HCT116 (cell line): ENCODE measurements around the gene IGF2BP3. TPM values are rescaled to one million over a fixed set of nuclear protein-coding genes. Genes with fewer than 3 reads are reported as not detected.

Source experiments
- ATAC-seq: fragments of 200-7000 bp; cut with Tn5 transposase; 2 replicates; pipeline ENCODE4 v1.9.1; 2020; ENCODE audit warnings: mild to moderate bottlenecking, moderate library complexity
- BruUV-seq: library from RNA; stranded (reverse); fragments of 400-500 nt; replicated peaks from 2 replicates; lab custom pipeline; 2021; lab: Mats Ljungman, UMichigan
- CTCF ChIA-PET: fragments of 300-600 bp; sonication (Branson Sonifier 250); formaldehyde crosslinking; loops from one replicate; lab custom pipeline; 2021; ENCODE audit warnings: antibody characterized with exemption; lab: Charles Lee
- POLR2A ChIA-PET: fragments of 300-600, 350-600 bp; sonication (Branson Sonifier 250); formaldehyde crosslinking; loops from one replicate; lab custom pipeline; 2021; ENCODE audit warnings: antibody characterized with exemption; lab: Charles Lee
- RAD21 ChIA-PET, 2 experiments: fragments of 300-600 bp; sonication (Branson Sonifier 250); formaldehyde crosslinking; loops; one replicate each; lab custom pipeline; 2023; ENCODE audit warnings: low total read pairs in 2 of 2; ENCODE audit not compliant: uncharacterized antibody in 2 of 2, unreplicated experiment in 2 of 2, low non-redundant PET in 1 of 2; lab: Charles Lee
- DNase-seq: peaks from one replicate; pipeline ENCODE4 v3.0.0-alpha.2; 2010; ENCODE audit warnings: low read depth, low spot score
- H2AFZ ChIP-seq: fragments of 200-600 bp; shearing (Covaris generic), sonication (generic); 2 replicates; pipeline ENCODE4 v1.6.1; 2017; ENCODE audit warnings: low read depth, mixed run types, mixed read lengths, antibody characterized with exemption, low read length; ENCODE audit not compliant: poor library complexity, severe bottlenecking
- H3K27ac ChIP-seq: 2 replicates; pipeline ENCODE4 v1.5.1; 2012; ENCODE audit warnings: low read depth, low read length
- H3K27me3 ChIP-seq: fragments of 200-600 bp; sonication (generic); 2 replicates; pipeline ENCODE4 v1.6.1; 2016; ENCODE audit warnings: mixed run types, low read length, mixed read lengths; ENCODE audit not compliant: insufficient read depth
- H3K36me3 ChIP-seq, 2 experiments: fragments of 200-500 bp in 1 of 2; fragments of 200-600 bp in 1 of 2; sonication (Bioruptor generic) in 1 of 2; sonication (generic) in 1 of 2; 2 replicates each; pipeline versions ENCODE4 v1.5.1 to v1.6.1; 2014 to 2016; ENCODE audit warnings: low read length in 2 of 2, inconsistent platforms in 1 of 2, mixed read lengths in 1 of 2, mixed run types in 1 of 2; ENCODE audit not compliant: insufficient read depth in 2 of 2, control insufficient read depth in 1 of 2
- H3K4me1 ChIP-seq, 2 experiments: fragments of 200-600 bp in 1 of 2; sonication (generic) in 1 of 2; 2 replicates each; pipeline versions ENCODE4 v1.5.1 to v1.6.1; 2012 to 2017; ENCODE audit warnings: low read length in 2 of 2, inconsistent platforms in 1 of 2, mild to moderate bottlenecking in 1 of 2, mixed read lengths in 1 of 2, mixed run types in 1 of 2, moderate library complexity in 1 of 2; ENCODE audit not compliant: insufficient read depth in 2 of 2, control insufficient read depth in 1 of 2
- H3K4me2 ChIP-seq: fragments of 200-600 bp; sonication (generic); 2 replicates; pipeline ENCODE4 v1.6.1; 2017; ENCODE audit warnings: mixed run types, low read length, mixed read lengths
- H3K4me3 ChIP-seq, 2 experiments: fragments of 200-600 bp in 1 of 2; sonication (generic) in 1 of 2; replicated peaks in 1 of 2; 2 replicates each; pipeline ENCODE4 v1.5.1; 2011 to 2016; ENCODE audit warnings: low read length in 2 of 2, control low read depth in 1 of 2, low read depth in 1 of 2, mild to moderate bottlenecking in 1 of 2, mixed read lengths in 1 of 2, mixed run types in 1 of 2
- H3K79me2 ChIP-seq: fragments of 200-600 bp; sonication (generic); 2 replicates; pipeline ENCODE4 v1.6.1; 2017; ENCODE audit warnings: mild to moderate bottlenecking, mixed run types, low read length, moderate library complexity, mixed read lengths; ENCODE audit not compliant: insufficient read depth
- H3K9ac ChIP-seq: fragments of 200-600 bp; sonication (generic); 2 replicates; pipeline ENCODE4 v1.6.1; 2016; ENCODE audit warnings: low read length, mixed read lengths
- H3K9me2 ChIP-seq: fragments of 200-600 bp; sonication (generic), shearing (Covaris generic); 2 replicates; pipeline ENCODE4 v1.6.1; 2017; ENCODE audit warnings: mixed run types, mild to moderate bottlenecking, moderate library complexity; ENCODE audit not compliant: insufficient read depth
- H3K9me3 ChIP-seq, 2 experiments: fragments of 200-500 bp in 1 of 2; fragments of 200-600 bp in 1 of 2; sonication (Bioruptor generic) in 1 of 2; sonication (generic) in 1 of 2; 2 replicates each; pipeline ENCODE4 v1.6.1; 2014 to 2017; ENCODE audit warnings: low read length in 2 of 2, mixed read lengths in 2 of 2, inconsistent platforms in 1 of 2, low read depth in 1 of 2, mild to moderate bottlenecking in 1 of 2, mixed run types in 1 of 2, moderate library complexity in 1 of 2; ENCODE audit not compliant: control insufficient read depth in 1 of 2, insufficient read depth in 1 of 2
- H4K20me1 ChIP-seq: fragments of 200-600 bp; sonication (generic), shearing (Covaris generic); 2 replicates; pipeline ENCODE4 v1.6.1; 2017; ENCODE audit warnings: mixed run types, mild to moderate bottlenecking, moderate library complexity; ENCODE audit not compliant: insufficient read depth
- ATF3 ChIP-seq: IDR thresholded peaks from 2 replicates; pipeline ENCODE4 v1.6.1; 2012
- CEBPB ChIP-seq: IDR thresholded peaks from 2 replicates; pipeline ENCODE4 v1.6.1; 2012; ENCODE audit warnings: low read depth
- CTCF ChIP-seq, 3 experiments: fragments of 200-600 bp in 1 of 3; sonication (generic) in 1 of 3; IDR thresholded peaks in 2 of 3; conservative IDR thresholded peaks in 1 of 3; 2 replicates each; pipeline ENCODE4 v1.5.1; 2012 to 2017; ENCODE audit warnings: low read depth in 2 of 3, low read length in 2 of 3, antibody characterized with exemption in 1 of 3, borderline replicate concordance in 1 of 3, control low read depth in 1 of 3, mild to moderate bottlenecking in 1 of 3, mixed read lengths in 1 of 3, mixed run types in 1 of 3, moderate library complexity in 1 of 3; ENCODE audit not compliant: insufficient read depth in 1 of 3
- ELF1 ChIP-seq: IDR thresholded peaks from 2 replicates; pipeline ENCODE4 v1.6.1; 2012; ENCODE audit warnings: low read depth, borderline replicate concordance
- EZH2 ChIP-seq: fragments of 200-600 bp; sonication (generic); IDR thresholded peaks from 2 replicates; pipeline ENCODE4 v1.6.1; 2017; ENCODE audit warnings: antibody characterized with exemption, mixed run types
- EZH2phosphoT487 ChIP-seq: fragments of 200-600 bp; IDR thresholded peaks from 2 replicates; pipeline ENCODE4 v1.6.1; 2018; ENCODE audit warnings: antibody characterized with exemption, borderline replicate concordance
- FOSL1 ChIP-seq: IDR thresholded peaks from 2 replicates; pipeline ENCODE4 v1.6.1; 2012; ENCODE audit warnings: low read depth
- MAX ChIP-seq: IDR thresholded peaks from 2 replicates; pipeline ENCODE4 v1.6.1; 2012
- POLR2A ChIP-seq: IDR thresholded peaks from 2 replicates; pipeline ENCODE4 v1.7.0; 2011; ENCODE audit warnings: borderline replicate concordance; ENCODE audit not compliant: insufficient read depth, insufficient read length; ENCODE audit errors: extremely low read depth
- POLR2AphosphoS5 ChIP-seq: IDR thresholded peaks from 2 replicates; pipeline ENCODE4 v1.6.1; 2011; ENCODE audit warnings: mild to moderate bottlenecking, low read depth, low read length, moderate library complexity
- RAD21 ChIP-seq: IDR thresholded peaks from 2 replicates; pipeline ENCODE4 v1.6.1; 2012; ENCODE audit warnings: low read depth, mild to moderate bottlenecking
- SP1 ChIP-seq: IDR thresholded peaks from 2 replicates; pipeline ENCODE4 v1.6.1; 2012; ENCODE audit warnings: low read depth
- TCF7L2 ChIP-seq: IDR thresholded peaks from 2 replicates; pipeline ENCODE4 v1.7.0; 2011; ENCODE audit warnings: borderline replicate concordance, inconsistent platforms; ENCODE audit not compliant: insufficient read depth, insufficient read length; ENCODE audit errors: extremely low read depth
- YY1 ChIP-seq: IDR thresholded peaks from 2 replicates; pipeline ENCODE4 v1.6.1; 2011; ENCODE audit warnings: low read length, low read depth, moderate library complexity, mild to moderate bottlenecking; ENCODE audit not compliant: insufficient replicate concordance; ENCODE audit errors: extremely low read depth
- ZFX ChIP-seq: fragments of 450-650 bp; IDR thresholded peaks from 2 replicates; pipeline ENCODE4 v1.6.1; 2017
- ZNF274 ChIP-seq: fragments of 200-500 bp; sonication (Bioruptor generic); IDR thresholded peaks from 2 replicates; pipeline ENCODE4 v1.6.1; 2014; ENCODE audit warnings: mild to moderate bottlenecking, low read depth, low read length, inconsistent platforms
- intact Hi-C: fragments of 100-400 bp; cut with micrococcal nuclease; formaldehyde crosslinking; loops from 2 replicates; pipeline ENCODE4 v1.10.0; 2022
- total RNA-seq: library from RNA; stranded (reverse); gene quantifications from one replicate; pipeline ENCODE4 v1.2.1, GENCODE V29; 2021; ENCODE audit not compliant: unreplicated experiment

IGF2BP3 gene
- total RNA-seq, 1 experiment from 2014 or later, result 79.1 TPM

GRCh38 chr7:23332910-23333612, 137.2 kb downstream of the IGF2BP3 start:
- RAD21 ChIA-PET, result no interaction called here
- intact Hi-C loops, result no loop called here

GRCh38 chr7:23332193-23332592, 138.1 kb downstream of the IGF2BP3 start:
- Histone ChIP-seq H3K27ac (no peak overlapping the region), H3K9ac (no peak overlapping the region), H4K20me1 (peaks cover 13% of the 10 kb centered on the region; the same call in 1 of the 2 replicates), H3K9me3 (no peaks in the 10 kb centered on the region), H3K4me2 (no peak overlapping the region), H3K79me2 (peaks cover 32% of the 10 kb centered on the region; the same call in 1 of the 2 replicates), H3K27me3 (no peaks in the 10 kb centered on the region), H3K4me3 (no peak overlapping the region), H2AFZ (no peak overlapping the region), H3K9me2 (no peaks in the 10 kb centered on the region), H3K36me3 (peaks cover 38 to 42% of the 10 kb centered on the region in 2 experiments), H3K4me1 (peaks cover 47 to 56% of the 10 kb centered on the region in 2 experiments)
- RAD21 ChIA-PET, result no interaction called here
- BruUV-seq, result no TSS peak
- CTCF ChIA-PET, result no interaction called here
- ATAC-seq (no peak), DNase-seq (no peak)
- intact Hi-C loops, result no loop called here
- POLR2A ChIA-PET, result no interaction called here
- TF ChIP-seq ATF3 (no peak), POLR2AphosphoS5 (no peak), ELF1 (no peak), FOSL1 (no peak), SP1 (no peak), TCF7L2 (no peak), POLR2A (no peak), MAX (no peak), EZH2phosphoT487 (no peak), CEBPB (no peak), ZNF274 (no peak), YY1 (no peak), CTCF (IDR thresholded peaks at IDR 0.05 in 2 of 3, conservative IDR thresholded peaks at IDR 0.05 in 1 of 3; ENCODE audit: borderline replicate concordance in 1 of 3, insufficient read depth in 1 of 3, low read depth in 2 of 3, low read length in 2 of 3) (no peak), RAD21 (no peak), EZH2 (no peak)

More at GRCh38 chr7:23332910-23333612, 137.2 kb downstream of the IGF2BP3 start:
- ChIA-PET POLR2A (no interaction called here), CTCF (no interaction called here)
- Histone ChIP-seq H3K9ac (no peak overlapping the region), H4K20me1 (peaks cover 7% of the 10 kb centered on the region; the same call in 1 of the 2 replicates), H3K4me1 (peaks cover 56 to 57% of the 10 kb centered on the region in 2 experiments), H3K36me3 (peaks cover 38 to 47% of the 10 kb centered on the region in 2 experiments), H2AFZ (no peak overlapping the region), H3K9me2 (no peaks in the 10 kb centered on the region), H3K4me2 (peak overlapping the region; percentile 32; the same call in 1 of the 2 replicates), H3K4me3 (no peak overlapping the region), H3K27ac (no peak overlapping the region), H3K79me2 (peaks cover 26% of the 10 kb centered on the region; the same call in 1 of the 2 replicates), H3K9me3 (peaks cover 0 to 5% of the 10 kb centered on the region in 2 experiments; a peak in 1 of 4 replicates), H3K27me3 (no peaks in the 10 kb centered on the region)
- ATAC-seq (no peak), DNase-seq (no peak)
- BruUV-seq, result TSS peak; percentile 7
- TF ChIP-seq CEBPB (no peak), MAX (no peak), ZFX (no peak), FOSL1 (no peak), ZNF274 (no peak), ELF1 (no peak)
